Measurements from ENCODE around the gene CELSR1. TPM values are rescaled to one million over a fixed set of nuclear protein-coding genes. Genes with fewer than 3 reads are reported as not detected.

CELSR1 gene
- total and polyA plus RNA-seq, 2 of the 13 experiments (the other 11 are each of a cell fraction or from before 2014, with no cell fraction given): 0.78 to 1.8 TPM

DNA sequence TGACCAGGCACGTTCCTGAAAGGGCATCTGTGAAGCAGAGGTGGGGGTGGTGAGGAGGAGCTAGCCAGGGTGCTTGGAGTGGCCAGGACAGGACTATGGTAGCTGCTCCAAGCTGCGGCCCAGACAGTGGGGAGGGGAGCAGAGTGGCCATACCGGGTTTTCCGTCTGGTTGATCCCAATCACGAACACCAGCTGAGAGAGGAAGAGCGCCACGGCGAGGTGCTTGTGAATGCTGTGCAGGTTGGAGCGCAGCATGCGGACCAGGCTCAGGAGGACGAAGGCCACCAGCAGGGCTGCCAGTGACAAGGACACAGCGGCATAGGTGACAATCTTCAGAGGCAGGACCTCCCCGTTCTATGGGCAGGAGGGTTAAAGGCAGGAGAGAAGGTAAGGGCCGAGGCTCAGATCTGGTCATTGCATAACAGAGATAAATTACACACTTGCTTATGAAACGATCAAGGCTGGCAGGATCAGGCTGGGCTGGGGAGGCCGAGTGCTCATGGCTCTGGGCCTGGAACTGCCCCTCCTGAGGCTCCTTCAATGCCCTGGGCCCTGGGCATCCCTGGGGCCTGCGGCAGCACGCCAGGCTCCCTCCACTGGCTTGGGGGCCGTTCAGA lies 160.4 kb downstream of the CELSR1 start (continued):
- TF ChIP-seq, protein P1, sequence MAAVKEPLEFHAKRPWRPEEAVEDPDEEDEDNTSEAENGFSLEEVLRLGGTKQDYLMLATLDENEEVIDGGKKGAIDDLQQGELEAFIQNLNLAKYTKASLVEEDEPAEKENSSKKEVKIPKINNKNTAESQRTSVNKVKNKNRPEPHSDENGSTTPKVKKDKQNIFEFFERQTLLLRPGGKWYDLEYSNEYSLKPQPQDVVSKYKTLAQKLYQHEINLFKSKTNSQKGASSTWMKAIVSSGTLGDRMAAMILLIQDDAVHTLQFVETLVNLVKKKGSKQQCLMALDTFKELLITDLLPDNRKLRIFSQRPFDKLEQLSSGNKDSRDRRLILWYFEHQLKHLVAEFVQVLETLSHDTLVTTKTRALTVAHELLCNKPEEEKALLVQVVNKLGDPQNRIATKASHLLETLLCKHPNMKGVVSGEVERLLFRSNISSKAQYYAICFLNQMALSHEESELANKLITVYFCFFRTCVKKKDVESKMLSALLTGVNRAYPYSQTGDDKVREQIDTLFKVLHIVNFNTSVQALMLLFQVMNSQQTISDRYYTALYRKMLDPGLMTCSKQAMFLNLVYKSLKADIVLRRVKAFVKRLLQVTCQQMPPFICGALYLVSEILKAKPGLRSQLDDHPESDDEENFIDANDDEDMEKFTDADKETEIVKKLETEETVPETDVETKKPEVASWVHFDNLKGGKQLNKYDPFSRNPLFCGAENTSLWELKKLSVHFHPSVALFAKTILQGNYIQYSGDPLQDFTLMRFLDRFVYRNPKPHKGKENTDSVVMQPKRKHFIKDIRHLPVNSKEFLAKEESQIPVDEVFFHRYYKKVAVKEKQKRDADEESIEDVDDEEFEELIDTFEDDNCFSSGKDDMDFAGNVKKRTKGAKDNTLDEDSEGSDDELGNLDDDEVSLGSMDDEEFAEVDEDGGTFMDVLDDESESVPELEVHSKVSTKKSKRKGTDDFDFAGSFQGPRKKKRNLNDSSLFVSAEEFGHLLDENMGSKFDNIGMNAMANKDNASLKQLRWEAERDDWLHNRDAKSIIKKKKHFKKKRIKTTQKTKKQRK (IDR thresholded peaks at IDR 0.05; ENCODE audit: low read length): no peak
- TF ChIP-seq NCOA2 (CRISPR knock-in tag; IDR thresholded peaks at IDR 0.05) (no peak), FIP1L1 (IDR thresholded peaks at IDR 0.05; ENCODE audit: borderline replicate concordance, insufficient read depth, low read depth, low read length) (0 out of 2 replicates have a peak, but pooled peaks have one; percentile 14), ZNF7 (CRISPR knock-in tag; IDR thresholded peaks at IDR 0.05) (no peak), ZNF724P (CRISPR knock-in tag; IDR thresholded peaks at IDR 0.05; ENCODE audit: borderline replicate concordance) (no peak), ZNF430 (CRISPR knock-in tag; IDR thresholded peaks at IDR 0.05) (no peak), MXI1 (IDR thresholded peaks at IDR 0.05; ENCODE audit: borderline replicate concordance, low read depth, low read length) (no peak), ZNF792 (CRISPR knock-in tag; IDR thresholded peaks at IDR 0.05) (no peak), ZBTB38 (CRISPR knock-in tag; IDR thresholded peaks at IDR 0.05) (peak; percentile 89), DNMT3B (CRISPR knock-in tag; conservative IDR thresholded peaks at IDR 0.05) (no peak), SSRP1 (CRISPR knock-in tag; IDR thresholded peaks at IDR 0.05) (no peak), CCAR2 (optimal IDR thresholded peaks at IDR 0.05; ENCODE audit: low read depth, low read length) (no peak), ZFP1 (CRISPR knock-in tag; IDR thresholded peaks at IDR 0.05) (no peak), ZNF343 (CRISPR knock-in tag; IDR thresholded peaks at IDR 0.05) (no peak), ARNT (IDR thresholded peaks at IDR 0.05) (no peak), PLRG1 (conservative IDR thresholded peaks at IDR 0.05) (no peak), ZNF263 (CRISPR knock-in tag; IDR thresholded peaks at IDR 0.05) (no peak), ZNF644 (CRISPR knock-in tag; IDR thresholded peaks at IDR 0.05; ENCODE audit: low read depth) (no peak), CEBPB (IDR thresholded peaks at IDR 0.05; ENCODE audit: borderline replicate concordance, low read depth, low read length) (peak; percentile 34; the same call in 1 of the 2 replicates), ZNF530 (CRISPR knock-in tag; IDR thresholded peaks at IDR 0.05; ENCODE audit: low read depth) (no peak), ZNF549 (CRISPR knock-in tag; IDR thresholded peaks at IDR 0.05) (no peak), WIZ (CRISPR knock-in tag; IDR thresholded peaks at IDR 0.05) (no peak)
- TF ChIP-seq, protein P2, sequence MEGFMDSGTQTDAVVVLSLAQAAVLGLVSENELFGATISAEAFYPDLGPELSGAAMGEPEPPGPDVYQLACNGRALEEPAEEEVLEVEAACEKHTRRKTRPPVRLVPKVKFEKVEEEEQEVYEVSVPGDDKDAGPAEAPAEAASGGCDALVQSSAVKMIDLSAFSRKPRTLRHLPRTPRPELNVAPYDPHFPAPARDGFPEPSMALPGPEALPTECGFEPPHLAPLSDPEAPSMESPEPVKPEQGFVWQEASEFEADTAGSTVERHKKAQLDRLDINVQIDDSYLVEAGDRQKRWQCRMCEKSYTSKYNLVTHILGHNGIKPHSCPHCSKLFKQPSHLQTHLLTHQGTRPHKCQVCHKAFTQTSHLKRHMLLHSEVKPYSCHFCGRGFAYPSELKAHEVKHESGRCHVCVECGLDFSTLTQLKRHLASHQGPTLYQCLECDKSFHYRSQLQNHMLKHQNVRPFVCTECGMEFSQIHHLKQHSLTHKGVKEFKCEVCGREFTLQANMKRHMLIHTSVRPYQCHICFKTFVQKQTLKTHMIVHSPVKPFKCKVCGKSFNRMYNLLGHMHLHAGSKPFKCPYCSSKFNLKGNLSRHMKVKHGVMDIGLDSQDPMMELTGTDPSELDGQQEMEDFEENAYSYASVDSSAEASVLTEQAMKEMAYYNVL (CRISPR knock-in tag; IDR thresholded peaks at IDR 0.05; ENCODE audit: borderline replicate concordance): no peak
- TF ChIP-seq, protein P3, sequence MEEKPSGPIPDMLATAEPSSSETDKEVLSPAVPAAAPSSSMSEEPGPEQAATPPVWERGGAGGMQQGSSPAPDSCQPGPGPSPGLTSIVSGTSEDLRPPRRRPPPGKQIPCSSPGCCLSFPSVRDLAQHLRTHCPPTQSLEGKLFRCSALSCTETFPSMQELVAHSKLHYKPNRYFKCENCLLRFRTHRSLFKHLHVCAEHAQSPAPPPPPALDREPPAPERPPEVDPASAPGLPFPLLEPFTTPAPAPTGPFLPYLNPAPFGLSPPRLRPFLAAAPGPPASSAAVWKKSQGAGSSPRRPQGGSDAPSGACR (CRISPR knock-in tag; IDR thresholded peaks at IDR 0.05): no peak
- TF ChIP-seq, protein P4, sequence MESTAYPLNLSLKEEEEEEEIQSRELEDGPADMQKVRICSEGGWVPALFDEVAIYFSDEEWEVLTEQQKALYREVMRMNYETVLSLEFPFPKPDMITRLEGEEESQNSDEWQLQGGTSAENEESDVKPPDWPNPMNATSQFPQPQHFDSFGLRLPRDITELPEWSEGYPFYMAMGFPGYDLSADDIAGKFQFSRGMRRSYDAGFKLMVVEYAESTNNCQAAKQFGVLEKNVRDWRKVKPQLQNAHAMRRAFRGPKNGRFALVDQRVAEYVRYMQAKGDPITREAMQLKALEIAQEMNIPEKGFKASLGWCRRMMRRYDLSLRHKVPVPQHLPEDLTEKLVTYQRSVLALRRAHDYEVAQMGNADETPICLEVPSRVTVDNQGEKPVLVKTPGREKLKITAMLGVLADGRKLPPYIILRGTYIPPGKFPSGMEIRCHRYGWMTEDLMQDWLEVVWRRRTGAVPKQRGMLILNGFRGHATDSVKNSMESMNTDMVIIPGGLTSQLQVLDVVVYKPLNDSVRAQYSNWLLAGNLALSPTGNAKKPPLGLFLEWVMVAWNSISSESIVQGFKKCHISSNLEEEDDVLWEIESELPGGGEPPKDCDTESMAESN (CRISPR knock-in tag; conservative IDR thresholded peaks at IDR 0.05): no peak
